BJ (cell line): ENCODE results near the gene METAP2. TPM values are rescaled to one million over a fixed set of nuclear protein-coding genes. Genes with fewer than 3 reads are reported as not detected.
"Not testable (repeated sequence)": the region's sequence is repeated elsewhere in the genome, so short reads cannot be mapped to it uniquely, and the experiment has no call there.

ENCODE experiments used
- CTCF ChIA-PET: fragments of 350-600 bp; formaldehyde crosslinking; extraction: SDS; loops from one replicate; lab custom pipeline; 2021; ENCODE audit warnings: antibody characterized with exemption, inconsistent platforms; lab: Yijun Ruan, JAX
- POLR2A ChIA-PET: fragments of 300-600 bp; sonication (Branson Sonifier 250); formaldehyde crosslinking; extraction: SDS; loops from one replicate; lab custom pipeline; 2021; ENCODE audit warnings: antibody characterized with exemption; lab: Charles Lee
- DNase-seq: peaks from one replicate; pipeline ENCODE4 v3.0.0-alpha.2; 2011; ENCODE audit warnings: low read depth
- H3K27me3 ChIP-seq: 2 replicates; pipeline ENCODE4 v1.6.0; 2011; ENCODE audit warnings: low read length; ENCODE audit not compliant: control insufficient read depth, insufficient read depth
- H3K36me3 ChIP-seq: 2 replicates; pipeline ENCODE4 v1.5.1; 2011; ENCODE audit warnings: low read length; ENCODE audit not compliant: control insufficient read depth, insufficient read depth
- H3K4me3 ChIP-seq: 2 replicates; pipeline ENCODE4 v1.5.1; 2011; ENCODE audit warnings: low read depth, mild to moderate bottlenecking, control low read depth, low read length
- CTCF ChIP-seq: IDR thresholded peaks from 2 replicates; pipeline ENCODE4 v1.5.1; 2011; ENCODE audit warnings: low read depth, mild to moderate bottlenecking, control low read depth, inconsistent platforms, low read length, moderate library complexity; ENCODE audit not compliant: insufficient read depth
- polyA plus RNA-seq: library from polyadenylated mRNA; depleted of rRNA; stranded (reverse); fragments of >200 nt; gene quantifications from 2 replicates; pipeline ENCODE4 v1.2.3, GENCODE V29; 2011

METAP2 gene
- polyA plus RNA-seq, 1 experiment, result 32.2 TPM

GRCh38 chr12:95480230-95480629, 6.3 kb downstream of the METAP2 start:
- ChIA-PET CTCF (interaction anchor here (0.6 kb wide), 2 partner anchors 381 to 407 kb away, joined by 3 read pairs; partner anchors contain the start of gene NR2C1), POLR2A (interaction anchor here (0.6 kb wide), 1 partner anchor 186 kb away, joined by 3 read pairs; no protein-coding TSS in a partner anchor)
- TF ChIP-seq CTCF, result no peak
- Histone ChIP-seq H3K4me3 (no peak overlapping the region), H3K36me3 (peaks cover 7% of the 10 kb centered on the region), H3K27me3 (no peaks in the 10 kb centered on the region)
- DNase-seq, result no peak

- peaks cover 7% of the 10 kb centered on the region for H3K36me3 ChIP-seq
- ChIA-PET POLR2A (no interaction called here), CTCF (no interaction called here)
- no peak overlapping the region for H3K4me3 ChIP-seq
- H3K27me3 ChIP-seq, result no peaks in the 10 kb centered on the region
- no peak for DNase-seq
- TF ChIP-seq CTCF, result no peak
Observed at GRCh38 chr12:95481072-95481471, 7.1 kb downstream of the METAP2 start.

GRCh38 chr12:95481888-95482287, 7.9 kb downstream of the METAP2 start:
- CTCF ChIA-PET, result no interaction called here
- POLR2A ChIA-PET, result no interaction called here

DNA sequence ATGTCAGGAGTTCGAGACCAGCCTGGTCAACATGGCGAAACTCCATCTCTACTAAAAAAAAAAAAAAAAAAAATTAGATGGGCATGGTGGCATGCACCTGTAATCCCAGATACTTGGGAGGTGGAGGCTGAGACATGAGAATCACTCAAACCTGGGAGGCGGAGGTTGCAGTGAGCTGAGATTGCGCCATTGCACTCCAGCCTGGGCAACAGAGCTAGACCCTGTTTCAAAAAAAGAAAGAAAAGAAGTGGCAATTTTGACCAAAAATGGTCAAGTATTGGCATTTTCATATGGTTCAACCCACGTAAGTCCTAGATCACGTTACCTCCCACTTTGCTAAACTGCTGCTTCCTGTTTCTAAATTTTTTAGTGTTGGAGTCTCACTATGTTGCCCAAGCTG, 8.6 kb downstream of the METAP2 start:
- DNase-seq, H3K27me3 ChIP-seq, POLR2A ChIA-PET, H3K4me3 ChIP-seq, H3K36me3 ChIP-seq: not testable (repeated sequence)
- CTCF ChIA-PET, result interaction anchor here (0.9 kb wide), 1 partner anchor 32 kb away, joined by 3 read pairs; no protein-coding TSS in a partner anchor

More at GRCh38 chr12:95481888-95482287, 7.9 kb downstream of the METAP2 start:
- Histone ChIP-seq H3K36me3 (peaks cover 9% of the 10 kb centered on the region), H3K4me3 (no peak overlapping the region), H3K27me3 (no peaks in the 10 kb centered on the region)
- DNase-seq, result no peak
- TF ChIP-seq CTCF, result no peak

DNA sequence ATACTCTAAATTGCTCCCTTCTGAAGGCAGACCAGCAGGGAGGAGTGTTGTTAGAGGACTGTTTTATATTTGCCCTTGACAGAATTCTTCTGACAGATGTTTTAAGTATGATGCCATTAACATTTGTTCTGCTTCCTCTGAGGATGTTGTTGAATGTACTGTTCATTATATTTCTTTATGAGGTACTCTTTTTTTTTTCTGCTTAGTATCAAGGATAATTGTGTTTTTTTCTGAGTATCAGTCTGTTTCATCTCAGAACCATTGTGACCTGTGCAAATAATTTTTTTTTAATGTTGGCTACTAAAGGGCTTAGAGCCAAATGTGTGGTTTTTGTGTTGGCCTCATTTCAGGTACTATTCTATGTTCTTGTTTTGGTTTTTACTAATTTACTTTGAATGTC, 10.6 kb downstream of the METAP2 start:
- Histone ChIP-seq H3K36me3 (peaks cover 6% of the 10 kb centered on the region; the same call in 1 of the 2 replicates), H3K27me3 (no peaks in the 10 kb centered on the region), H3K4me3 (no peak overlapping the region)
- POLR2A ChIA-PET, result no interaction called here
- CTCF ChIA-PET, result no interaction called here
- DNase-seq, result no peak
- no peak for TF ChIP-seq CTCF

- Histone ChIP-seq H3K4me3 (no peak overlapping the region), H3K36me3 (peaks cover 6% of the 10 kb centered on the region), H3K27me3 (no peaks in the 10 kb centered on the region)
- ChIA-PET POLR2A (no interaction called here), CTCF (no interaction called here)
- DNase-seq, result no peak
- no peak for TF ChIP-seq CTCF
Observed at GRCh38 chr12:95487024-95487423, 13.1 kb downstream of the METAP2 start.
